NCI-H226 (cell line): ENCODE data around the gene FLT3LG.
"Not testable (repeated sequence)": the region's sequence is repeated elsewhere in the genome, so short reads cannot be mapped to it uniquely, and the experiment has no call there.

Experiments used
- DNase-seq: peaks from one replicate; pipeline ENCODE4 v3.0.0-alpha.2; 2015

The FLT3LG gene

DNA sequence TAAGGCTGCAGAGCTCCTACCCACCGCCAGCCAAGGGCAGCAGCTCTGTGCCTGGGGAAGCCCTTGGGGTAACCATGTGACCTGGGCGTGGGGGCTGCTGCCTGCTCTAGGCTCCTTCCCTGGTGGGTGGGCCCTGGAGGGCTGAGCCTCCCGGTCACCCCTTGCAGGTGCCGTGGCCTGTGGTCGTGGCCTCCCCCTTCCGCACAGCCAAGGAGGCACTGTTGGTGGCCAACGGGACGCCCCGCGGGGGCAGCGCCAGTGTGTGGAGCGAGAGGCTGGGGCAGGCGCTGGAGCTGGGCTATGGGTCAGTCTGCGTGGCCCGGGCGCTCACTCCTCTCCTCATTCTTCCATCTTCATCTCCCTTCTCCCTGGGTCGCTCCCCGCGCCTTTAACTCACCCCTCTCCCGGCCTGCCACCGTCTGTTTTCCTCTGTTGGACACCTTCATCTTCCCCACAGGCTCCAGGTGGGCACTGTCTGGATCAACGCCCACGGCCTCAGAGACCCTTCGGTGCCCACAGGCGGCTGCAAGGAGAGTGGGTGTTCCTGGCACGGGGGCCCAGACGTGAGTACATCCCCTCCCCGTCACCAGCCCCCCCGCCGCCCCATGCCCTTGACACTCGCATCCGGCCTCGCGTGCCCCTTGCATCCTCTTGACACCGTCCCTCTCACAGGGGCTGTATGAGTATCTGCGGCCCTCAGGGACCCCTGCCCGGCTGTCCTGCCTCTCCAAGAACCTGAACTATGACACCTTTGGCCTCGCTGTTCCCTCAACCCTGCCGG lies 9.9 kb upstream of the FLT3LG start:
- DNase-seq: no peak

DNA sequence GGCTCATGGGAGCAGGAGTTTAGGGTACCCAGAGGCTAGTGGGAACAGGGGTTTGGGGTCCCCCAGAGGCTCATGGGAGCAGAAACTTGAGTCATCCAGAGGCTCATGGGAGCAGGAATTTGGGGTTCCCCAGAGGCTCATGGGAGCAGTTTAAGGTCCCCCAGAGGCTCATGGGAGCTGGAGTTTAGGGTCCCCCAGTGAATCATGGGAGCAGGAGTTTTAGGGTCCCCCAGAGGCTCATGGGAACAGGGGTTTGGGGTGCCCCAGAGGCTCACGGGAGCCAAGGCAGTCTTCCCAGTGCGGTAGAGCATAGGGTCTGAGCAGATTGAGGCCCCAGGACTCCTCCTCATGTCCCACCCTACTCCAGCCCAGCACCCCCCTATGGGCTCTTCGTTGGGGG lies 8.6 kb upstream of the FLT3LG start:
- DNase-seq: no peak

DNA sequence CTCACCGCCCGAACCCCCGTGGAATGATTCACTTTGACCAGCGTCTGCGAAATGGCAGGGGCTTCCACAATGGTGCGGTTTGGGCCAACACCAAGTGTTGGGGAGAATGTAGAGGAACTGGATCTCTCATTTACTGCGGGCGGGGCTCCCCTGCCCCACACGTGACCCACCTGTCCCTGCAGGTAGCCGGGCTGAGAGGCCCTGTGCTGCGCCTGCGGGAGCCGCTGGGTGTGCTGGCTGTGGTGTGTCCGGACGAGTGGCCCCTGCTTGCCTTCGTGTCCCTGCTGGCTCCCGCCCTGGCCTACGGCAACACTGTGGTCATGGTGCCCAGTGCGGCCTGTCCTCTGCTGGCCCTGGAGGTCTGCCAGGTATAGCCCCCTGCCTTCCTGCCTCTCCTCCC lies 5.8 kb upstream of the FLT3LG start:
- DNase-seq: no peak

DNA sequence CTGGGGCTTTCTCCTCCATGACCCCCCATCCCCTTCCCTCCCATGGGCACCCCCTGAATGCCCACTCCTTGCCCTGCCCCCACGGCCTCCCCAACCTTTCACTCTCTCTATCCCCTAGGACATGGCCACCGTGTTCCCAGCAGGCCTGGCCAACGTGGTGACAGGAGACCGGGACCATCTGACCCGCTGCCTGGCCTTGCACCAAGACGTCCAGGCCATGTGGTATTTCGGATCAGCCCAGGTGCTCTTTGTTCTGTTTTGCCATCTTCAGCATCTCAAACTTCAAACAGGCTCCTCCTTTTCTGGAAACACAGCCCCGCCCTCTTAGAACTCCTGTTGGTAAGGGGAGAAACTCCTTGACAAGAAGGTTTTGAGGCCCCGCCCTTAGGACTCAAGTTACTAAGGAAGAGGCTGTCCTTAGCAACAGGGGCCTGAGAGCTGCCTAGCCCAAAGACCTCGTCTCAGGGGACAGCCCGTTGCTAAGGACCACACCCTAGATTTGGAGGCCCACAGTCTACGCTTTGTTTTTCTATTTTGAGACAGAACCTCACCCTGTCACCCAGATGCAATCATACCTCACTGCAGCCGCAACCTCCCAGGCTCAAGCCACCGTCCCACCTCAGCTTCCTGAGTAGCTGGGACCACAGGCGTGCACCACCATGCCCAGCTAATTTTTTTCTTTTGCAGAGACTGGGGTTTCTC lies 5.1 kb upstream of the FLT3LG start:
- DNase-seq: peak; percentile 70

DNA sequence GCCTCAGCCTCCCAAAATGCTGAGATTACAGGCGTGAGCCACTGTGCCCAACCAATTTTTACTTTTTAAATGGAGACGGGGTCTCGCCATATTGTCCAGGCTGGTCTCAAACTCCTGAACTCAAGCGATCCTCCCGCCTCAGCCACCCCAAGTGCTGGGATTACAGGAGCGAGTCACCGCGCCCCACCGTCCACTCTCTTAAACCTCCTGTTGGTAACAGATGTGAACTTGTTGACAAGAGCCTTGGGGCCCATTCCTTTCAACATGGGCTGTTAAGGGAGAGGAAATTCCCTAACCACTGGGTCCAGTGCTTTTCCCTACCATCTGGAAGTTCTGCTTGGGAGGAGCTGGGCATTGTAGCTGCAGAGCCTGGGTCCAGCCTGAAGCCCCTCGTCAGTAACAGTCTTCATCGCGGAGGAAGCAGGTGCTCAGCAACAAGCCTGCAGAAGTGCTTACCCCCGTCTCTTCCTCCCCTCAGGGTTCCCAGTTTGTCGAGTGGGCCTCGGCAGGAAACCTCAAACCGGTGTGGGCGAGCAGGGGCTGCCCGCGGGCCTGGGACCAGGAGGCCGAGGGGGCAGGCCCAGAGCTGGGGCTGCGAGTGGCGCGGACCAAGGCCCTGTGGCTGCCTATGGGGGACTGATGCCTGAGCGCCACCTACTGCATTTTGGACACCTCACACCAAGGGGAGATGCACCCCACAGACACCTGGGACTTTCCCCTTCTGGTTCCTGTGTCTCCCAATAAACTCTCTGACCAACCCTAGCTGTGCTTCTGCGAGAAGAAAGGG lies 4.0 kb upstream of the FLT3LG start:
- DNase-seq: no peak

DNA sequence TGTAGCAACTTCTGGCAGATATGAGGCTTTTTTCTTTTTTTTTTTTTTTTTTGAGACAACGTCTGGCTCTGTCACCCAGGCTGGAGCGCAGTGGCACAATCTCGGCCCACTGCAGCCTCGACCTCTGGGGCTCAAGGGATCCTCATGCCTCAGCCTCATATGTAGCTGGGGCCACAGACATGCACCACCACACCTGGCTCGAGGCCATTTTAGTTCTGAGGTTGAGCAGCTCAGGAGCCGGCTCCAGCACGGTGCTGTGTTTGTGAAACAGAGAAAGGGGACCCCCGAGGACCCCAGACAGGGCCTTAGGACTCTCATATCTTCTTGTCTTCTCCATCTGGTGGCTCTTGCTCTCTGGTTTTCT lies 3.4 kb upstream of the FLT3LG start:
- no peak for DNase-seq

DNA sequence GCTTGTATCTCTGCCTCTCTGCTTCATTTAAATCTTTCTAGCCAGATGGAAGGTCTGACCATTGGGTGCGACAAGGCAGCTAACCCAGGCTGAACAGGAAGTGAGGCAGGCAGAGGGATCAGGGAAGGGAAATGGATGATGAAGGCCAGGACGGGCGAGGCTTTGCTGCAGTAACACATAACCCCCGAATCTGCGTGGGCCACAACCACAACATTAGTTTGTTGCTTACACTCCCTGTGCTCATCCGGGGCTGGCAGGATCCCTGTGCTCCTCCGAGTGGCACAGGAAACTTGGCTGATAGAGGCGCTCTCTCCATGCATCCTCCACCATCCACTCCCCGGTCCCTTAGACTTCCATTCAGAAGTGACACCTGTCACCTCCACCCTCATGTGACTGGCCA lies 1.1 kb upstream of the FLT3LG start:
- DNase-seq: no peak

DNA sequence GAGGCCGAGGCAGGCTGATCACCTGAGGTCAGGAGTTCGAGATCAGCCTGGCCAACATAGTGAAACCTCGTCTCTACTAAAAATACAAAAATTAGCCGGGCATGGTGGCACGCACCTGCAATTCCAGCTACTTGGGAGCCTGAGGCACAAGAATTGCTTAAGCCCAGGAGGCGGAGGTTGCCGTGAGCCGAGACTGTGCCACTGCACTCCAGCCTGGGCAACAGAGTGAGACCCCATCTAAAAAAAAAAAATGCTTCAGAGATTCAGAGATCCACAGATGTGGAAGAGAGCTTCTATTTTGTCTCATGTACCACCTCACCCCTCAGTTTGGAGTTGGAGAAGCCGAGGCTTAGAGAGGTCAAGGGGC lies 531 bp upstream of the FLT3LG start:
- not testable (repeated sequence) for DNase-seq

DNA sequence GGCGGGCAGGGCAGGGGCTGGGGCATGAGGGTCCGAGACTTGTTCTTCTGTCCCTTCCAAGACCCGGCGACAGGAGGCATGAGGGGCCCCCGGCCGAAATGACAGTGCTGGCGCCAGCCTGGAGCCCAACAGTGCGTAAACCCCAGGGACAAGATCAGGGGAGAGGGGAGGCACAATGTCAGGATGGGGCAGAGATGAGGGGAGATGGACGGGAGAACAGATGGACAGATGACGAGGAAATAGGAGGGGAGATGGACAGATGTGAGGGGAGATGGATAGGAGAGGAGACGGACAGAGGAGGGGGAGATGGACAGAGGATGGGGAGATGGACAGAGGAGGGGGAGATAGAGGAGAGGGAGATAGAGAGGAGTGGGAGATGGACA lies 518 bp downstream of the FLT3LG start:
- DNase-seq: no peak

DNA sequence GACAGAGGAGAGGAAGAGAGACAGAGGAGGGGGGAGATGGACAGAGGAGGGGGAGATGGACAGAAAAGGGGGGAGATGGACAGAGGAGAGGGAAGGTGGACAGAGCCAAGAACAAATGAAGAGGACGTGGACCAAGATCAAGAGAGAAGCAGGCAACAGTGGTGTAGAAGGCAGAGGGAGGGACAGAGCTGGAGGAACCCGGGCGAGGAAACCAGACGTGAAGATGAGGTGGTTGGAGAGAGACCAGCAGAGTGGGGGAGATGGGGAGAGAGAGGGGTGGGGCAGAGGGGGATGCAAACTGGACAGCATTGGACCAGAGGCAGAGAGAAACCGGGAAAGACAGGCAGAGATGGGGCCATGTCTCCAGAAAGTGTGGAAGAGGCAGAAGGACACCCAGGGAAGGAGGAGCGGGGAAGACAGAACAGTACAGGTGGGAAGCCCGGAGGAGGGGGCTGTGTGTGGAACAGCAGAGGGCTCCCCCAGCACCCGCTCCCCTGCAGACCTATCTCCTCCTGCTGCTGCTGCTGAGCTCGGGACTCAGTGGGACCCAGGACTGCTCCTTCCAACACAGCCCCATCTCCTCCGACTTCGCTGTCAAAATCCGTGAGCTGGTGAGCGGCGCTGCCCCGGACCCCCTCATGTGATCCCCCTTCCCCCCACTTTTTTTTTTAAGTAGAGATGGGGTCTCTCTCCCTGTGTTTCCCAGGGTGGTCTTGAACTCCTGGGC lies 1.3 kb downstream of the FLT3LG start:
- no peak for DNase-seq

DNA sequence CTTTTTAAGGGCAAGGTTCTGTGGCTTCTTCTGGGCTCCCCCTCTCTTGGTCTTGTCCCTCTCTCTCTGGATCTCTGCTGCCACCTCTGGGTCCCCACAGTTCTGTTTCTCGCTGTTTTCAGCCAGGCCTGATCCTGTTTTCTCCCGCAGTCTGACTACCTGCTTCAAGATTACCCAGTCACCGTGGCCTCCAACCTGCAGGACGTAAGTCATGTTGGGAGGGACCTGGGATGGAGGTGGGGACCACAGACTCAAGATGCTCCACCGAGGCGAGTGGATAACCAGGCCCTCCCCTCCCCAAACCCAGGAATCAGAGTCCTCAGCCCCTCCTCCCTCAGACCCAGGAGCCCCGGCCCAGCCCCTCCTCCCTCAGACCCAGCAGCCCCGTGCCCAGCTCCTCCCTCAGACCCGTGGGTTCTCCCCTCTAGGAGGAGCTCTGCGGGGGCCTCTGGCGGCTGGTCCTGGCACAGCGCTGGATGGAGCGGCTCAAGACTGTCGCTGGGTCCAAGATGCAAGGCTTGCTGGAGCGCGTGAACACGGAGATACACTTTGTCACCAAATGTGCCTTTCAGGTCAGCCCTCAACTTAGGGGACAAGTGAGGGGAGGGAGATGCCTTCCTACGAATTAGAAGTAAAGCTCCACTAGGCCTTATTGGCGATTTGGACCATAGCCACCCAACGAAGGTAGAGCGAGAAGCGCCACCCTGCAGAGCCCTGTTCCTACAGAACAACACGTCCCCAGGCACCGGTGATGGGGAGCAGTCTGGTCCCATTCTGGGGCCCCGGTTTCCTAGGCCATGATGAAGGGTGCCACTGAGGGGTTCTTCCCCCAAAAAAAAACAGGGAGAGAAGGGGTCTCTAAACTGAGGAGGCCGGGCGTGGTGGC lies 2.2 kb downstream of the FLT3LG start:
- DNase-seq: no peak

DNA sequence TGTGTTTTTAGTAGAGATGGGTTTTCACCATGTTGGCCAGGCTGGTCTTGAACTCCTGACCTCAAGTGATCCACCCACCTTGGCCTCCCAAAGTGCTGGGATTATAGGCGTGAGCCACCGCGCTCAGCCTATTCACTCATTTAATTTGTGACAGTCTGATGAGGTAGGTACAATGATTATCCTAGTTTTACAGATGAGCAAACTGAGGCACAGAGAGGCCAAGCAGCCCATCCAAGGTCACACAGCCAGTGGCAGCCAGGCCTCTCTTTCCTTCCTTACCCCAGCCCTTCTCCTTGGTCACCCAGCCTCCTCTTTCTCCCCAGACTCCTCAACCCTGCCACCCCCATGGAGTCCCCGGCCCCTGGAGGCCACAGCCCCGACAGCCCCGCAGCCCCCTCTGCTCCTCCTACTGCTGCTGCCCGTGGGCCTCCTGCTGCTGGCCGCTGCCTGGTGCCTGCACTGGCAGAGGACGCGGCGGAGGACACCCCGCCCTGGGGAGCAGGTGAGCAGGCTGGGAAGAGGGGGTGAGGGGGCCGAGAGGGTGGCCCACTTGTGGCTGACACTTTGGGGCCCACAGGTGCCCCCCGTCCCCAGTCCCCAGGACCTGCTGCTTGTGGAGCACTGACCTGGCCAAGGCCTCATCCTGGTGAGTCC lies 6.1 kb downstream of the FLT3LG start:
- no peak for DNase-seq

DNA sequence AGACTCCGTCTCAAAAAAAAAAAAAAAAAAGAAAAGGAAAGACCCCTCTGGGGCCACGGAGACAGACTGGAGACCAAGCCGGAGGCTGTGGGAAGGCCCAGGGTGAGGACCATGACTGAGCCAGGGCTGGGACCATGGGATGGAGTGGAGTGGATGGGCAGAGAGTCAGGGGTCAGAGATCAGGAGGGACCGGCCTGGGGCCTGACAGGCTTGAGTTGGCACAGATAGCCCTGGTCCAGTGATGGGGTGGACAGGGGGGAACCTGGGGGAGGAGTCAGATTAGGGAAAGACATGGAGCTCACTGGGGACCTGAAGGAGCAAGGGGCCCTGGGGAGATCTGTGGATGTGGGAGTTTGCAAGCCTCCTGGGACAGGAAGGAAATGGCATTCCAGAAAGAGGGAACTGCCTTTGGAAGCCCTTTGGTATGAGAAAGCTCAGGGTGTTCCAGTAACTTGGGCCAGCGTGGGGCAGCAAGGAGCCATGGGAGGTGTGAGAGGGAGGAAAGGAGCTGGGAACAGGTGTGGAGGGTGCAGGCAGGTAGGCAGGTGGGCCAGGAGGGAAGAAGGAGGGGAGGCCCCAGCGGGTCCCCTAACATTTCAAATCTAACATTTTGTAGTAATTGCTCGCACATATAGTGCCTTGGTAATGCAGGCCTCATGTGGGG lies 7.1 kb downstream of the FLT3LG start:
- DNase-seq: no peak

DNA sequence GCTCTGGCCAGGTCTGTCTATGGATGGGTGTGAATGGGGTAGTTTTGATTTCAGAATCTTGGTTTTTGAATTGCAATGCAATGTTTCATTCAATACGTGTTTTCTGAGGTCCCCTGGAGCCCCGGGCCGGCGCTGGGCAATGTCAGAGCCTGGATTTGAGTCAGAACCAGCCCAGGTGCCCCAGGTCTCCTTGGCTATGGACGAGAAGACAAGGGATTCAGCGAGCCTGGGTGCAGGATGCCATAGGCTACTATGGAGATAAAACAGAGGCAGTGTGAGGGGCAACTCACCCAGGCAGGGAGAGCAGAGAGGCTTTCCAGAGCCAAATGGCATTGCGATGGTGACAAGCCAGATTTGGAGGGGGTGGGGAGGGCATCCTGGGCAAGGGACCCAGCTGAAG lies 12.2 kb downstream of the FLT3LG start:
- DNase-seq: no peak

DNA sequence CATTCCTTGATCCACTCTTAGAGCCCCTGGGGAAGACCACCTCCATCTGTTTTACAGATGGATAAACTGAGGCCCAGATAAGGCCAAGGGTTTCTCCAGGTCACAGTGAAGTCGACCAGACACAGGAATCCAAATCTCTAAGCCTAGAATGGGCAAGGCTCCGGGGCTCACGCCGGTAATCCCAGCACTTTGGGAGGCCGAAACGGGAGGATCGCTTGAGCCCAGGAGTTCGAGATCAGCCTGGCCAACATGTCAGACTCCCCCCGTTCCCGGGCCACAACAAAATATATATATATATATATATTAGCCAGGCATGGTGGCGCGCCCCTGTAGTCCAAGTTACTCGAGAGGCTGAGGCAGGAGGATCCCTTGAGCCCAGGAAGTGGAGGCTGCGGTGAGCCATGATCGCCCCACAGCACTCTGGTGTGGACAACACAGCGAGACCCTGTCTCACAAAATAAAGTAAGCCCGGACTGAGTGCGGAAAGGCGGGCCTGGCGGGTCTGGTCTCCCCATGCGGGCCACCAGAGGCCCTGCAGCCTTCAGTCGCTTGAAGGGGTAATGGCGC lies 12.8 kb downstream of the FLT3LG start:
- DNase-seq: no peak

DNA sequence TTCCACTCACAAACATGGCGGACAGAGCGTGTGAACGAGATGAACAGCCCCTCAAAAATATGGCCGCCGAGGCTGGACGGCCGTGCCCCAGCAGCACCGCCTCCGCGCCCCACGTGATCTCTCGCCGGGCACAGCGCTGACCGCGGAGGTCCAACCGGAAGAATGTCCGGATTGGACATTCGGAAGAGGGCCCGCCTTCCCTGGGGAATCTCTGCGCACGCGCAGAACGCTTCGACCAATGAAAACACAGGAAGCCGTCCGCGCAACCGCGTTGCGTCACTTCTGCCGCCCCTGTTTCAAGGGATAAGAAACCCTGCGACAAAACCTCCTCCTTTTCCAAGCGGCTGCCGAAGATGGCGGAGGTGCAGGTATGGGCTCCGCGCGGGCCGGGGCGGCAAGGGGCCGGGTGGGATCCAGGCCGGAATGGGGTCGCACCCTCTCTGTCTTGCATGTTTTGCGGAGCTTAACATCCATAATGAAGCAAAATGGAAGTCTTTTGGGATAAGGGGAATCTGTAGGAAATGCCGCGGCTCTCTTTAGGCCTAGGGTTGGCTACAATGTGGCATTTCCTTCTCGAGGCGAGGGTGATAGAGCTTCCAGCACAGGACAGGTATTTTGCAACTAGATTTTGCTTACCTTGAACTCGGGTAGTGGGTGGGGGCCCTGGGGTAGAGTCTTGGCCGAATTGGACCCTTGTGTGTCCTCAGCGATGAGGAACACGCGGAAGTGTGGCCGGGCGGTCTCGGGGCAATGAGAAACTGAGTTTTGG lies 13.4 kb downstream of the FLT3LG start, which contains the start of gene RPL13A:
TSS of gene RPL13A (plus strand) at position 332 of the 769 bp plus-strand sequence. CDS start at position 354, 22 bp downstream.
- peak; percentile 96 for DNase-seq

DNA sequence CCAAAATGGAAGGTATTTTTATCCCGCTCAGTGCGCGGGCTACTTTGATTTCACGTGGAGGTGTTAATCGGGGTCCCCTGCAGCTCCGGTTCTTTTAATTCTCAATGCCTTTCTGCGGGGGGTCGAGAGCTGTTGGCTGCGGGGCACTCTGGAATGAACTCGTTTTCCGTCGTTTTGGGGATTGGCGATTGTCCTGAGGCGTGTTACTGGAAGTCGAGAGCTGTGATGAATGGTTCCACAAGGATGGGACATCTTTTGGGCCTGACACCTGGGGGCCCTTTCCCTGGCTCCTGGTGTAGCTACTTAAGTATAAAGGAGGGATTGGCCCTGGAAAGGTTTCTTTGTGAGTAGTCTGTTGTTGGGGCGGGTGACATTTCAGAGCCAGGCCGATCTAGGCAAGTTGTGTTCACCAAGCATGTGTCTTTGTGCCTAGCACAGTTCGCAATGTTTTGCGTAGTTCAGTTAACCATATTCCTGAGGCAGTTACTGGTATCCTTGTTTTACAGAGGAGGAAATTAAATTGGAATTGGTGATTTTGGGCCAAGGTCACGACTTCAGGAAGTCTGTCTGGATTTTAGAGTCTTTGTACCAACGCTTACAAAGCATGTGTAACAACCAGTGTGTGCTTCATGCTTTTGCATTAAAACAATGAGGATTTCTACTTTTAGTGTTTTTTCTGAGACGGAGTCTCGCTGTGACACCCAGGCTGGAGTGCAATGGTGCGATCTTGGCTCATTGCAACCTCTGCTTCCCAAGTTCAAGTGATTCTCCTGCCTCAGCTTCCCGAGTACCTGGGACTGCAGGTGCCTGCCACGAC lies 14.2 kb downstream of the FLT3LG start:
- no peak for DNase-seq

DNA sequence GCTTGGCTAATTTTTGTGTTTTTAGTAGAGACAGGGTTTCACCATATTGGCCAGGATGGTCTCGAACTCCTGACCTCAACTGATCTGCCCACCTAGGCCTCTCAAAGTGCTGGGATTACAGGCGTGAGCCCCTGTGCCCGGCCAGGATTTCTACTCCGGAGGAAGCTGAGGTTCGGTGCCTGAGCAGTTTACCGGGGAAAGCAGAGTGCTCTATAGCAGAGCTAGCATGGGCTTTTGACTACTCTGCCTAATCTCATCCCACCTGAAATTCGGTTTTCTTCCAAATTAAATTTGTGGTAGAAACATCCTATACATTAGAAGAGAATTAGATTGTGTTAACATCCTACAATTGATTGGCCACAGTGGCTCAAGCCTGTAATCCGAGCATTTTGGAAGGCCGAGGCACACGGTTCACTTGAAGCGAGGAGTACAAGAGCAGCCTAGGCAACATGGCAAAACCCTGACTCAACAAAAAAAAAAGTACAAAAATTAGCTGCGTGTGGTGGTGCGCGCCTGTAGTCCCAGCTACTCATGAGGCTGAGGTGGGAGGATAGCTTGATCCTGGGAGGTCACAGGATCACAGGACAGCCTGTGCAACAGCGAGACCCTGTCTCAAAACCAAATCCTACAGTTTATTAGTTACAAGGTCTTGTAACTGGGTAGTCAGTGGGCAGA lies 15.0 kb downstream of the FLT3LG start:
- no peak for DNase-seq
